AG04450 (cell line): ENCODE data around the gene C6orf52. TPM values are rescaled to one million over a fixed set of nuclear protein-coding genes. Genes with fewer than 3 reads are reported as not detected.

Experiments
- CTCF ChIA-PET: fragments of 300-600, 350-600 bp; formaldehyde crosslinking; extraction: SDS; loops from one replicate; lab custom pipeline; 2022; ENCODE audit warnings: antibody characterized with exemption, inconsistent platforms; lab: Charles Lee
- POLR2A ChIA-PET: fragments of 350-600 bp; formaldehyde crosslinking; extraction: SDS; loops from one replicate; lab custom pipeline; 2021; ENCODE audit warnings: antibody characterized with exemption, inconsistent platforms; lab: Yijun Ruan, JAX
- DNase-seq: peaks from one replicate; pipeline ENCODE4 v3.0.0-alpha.2; 2011; ENCODE audit warnings: low read depth, low spot score
- H3K27ac ChIP-seq: one replicate; pipeline ENCODE4 v1.5.1; 2012; ENCODE audit warnings: low read depth, low read length, control low read depth
- H3K27me3 ChIP-seq: one replicate; pipeline ENCODE4 v1.6.0; 2012; ENCODE audit warnings: low read length; ENCODE audit not compliant: control insufficient read depth, insufficient read depth
- H3K4me3 ChIP-seq: 2 replicates; pipeline ENCODE4 v1.5.1; 2011; ENCODE audit warnings: mild to moderate bottlenecking, low read depth, low read length, control low read depth
- H3K9me3 ChIP-seq: 2 replicates; pipeline ENCODE4 v1.5.1; 2012; ENCODE audit warnings: low read length; ENCODE audit not compliant: control insufficient read depth, insufficient read depth
- polyA plus RNA-seq: library from polyadenylated mRNA; depleted of rRNA; stranded (reverse); fragments of >200 nt; gene quantifications from 2 replicates; pipeline ENCODE4 v1.2.3, GENCODE V29; 2011
- TF ChIP-seq, protein P1 (sequence below): IDR thresholded peaks from 2 replicates; pipeline ENCODE4 v1.5.1; 2011; ENCODE audit warnings: low read depth, low read length, control low read depth, inconsistent platforms

Gene C6orf52
- polyA plus RNA-seq, 1 experiment = 0.74 TPM

DNA sequence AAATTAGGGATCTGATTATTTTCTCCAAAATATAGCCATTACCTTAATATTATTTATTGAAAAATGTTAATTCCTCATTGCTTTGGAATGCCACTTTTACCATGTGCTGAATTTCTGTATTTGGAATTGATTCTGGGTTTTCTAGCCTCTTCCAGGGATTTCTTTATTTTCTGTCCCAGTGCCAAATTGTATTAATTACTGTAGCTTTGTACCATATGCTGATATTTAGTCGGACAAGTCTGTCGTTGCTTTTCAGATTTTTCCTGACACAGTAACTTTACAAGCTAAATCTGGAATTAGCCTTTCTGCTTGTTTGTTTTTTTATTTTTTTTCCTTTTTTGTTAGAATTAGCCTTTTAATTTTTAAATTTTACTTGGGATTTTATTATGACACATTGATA is 42.3 kb upstream of the C6orf52 start:
- TF ChIP-seq, protein P1, sequence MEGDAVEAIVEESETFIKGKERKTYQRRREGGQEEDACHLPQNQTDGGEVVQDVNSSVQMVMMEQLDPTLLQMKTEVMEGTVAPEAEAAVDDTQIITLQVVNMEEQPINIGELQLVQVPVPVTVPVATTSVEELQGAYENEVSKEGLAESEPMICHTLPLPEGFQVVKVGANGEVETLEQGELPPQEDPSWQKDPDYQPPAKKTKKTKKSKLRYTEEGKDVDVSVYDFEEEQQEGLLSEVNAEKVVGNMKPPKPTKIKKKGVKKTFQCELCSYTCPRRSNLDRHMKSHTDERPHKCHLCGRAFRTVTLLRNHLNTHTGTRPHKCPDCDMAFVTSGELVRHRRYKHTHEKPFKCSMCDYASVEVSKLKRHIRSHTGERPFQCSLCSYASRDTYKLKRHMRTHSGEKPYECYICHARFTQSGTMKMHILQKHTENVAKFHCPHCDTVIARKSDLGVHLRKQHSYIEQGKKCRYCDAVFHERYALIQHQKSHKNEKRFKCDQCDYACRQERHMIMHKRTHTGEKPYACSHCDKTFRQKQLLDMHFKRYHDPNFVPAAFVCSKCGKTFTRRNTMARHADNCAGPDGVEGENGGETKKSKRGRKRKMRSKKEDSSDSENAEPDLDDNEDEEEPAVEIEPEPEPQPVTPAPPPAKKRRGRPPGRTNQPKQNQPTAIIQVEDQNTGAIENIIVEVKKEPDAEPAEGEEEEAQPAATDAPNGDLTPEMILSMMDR = no peak
- Histone ChIP-seq H3K9me3 (0 out of 2 replicates have a peak, but pooled peaks cover 4% of the 10 kb centered on the region), H3K27ac (no peak overlapping the region), H3K4me3 (no peak overlapping the region), H3K27me3 (no peaks in the 10 kb centered on the region)
- ChIA-PET CTCF (interaction anchor here (0.7 kb wide), 1 partner anchor 258 kb away, joined by 3 read pairs; no protein-coding TSS in a partner anchor), POLR2A (no interaction called here)
- DNase-seq = no peak

DNA sequence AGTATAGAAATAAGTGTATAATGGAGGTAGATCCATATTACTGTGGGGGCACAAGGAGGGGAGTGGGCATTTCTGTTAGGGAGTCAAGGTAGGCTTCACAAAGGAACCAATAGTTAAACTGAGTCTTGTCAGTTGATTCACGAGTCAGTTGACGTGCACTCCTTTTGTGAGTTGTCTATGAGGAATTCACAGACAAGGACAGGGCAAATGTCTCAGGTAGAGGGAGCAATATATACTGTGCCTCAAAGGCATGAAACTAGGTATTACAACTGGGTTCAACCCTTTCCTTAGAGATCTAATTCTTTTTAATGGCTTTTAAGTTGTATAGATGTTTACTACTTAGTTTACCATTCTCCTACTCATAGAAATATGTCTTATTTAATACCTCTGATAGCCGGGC is 39.4 kb upstream of the C6orf52 start:
- ChIA-PET CTCF (no interaction called here), POLR2A (interaction anchor here (1.3 kb wide), 1 partner anchor 10 kb away, joined by 4 read pairs; no protein-coding TSS in a partner anchor)
- TF ChIP-seq, protein P1 = no peak
- Histone ChIP-seq H3K27me3 (no peaks in the 10 kb centered on the region), H3K9me3 (no peaks in the 10 kb centered on the region), H3K27ac (peak overlapping the region; percentile 87), H3K4me3 (no peak overlapping the region)
- DNase-seq = no peak

DNA sequence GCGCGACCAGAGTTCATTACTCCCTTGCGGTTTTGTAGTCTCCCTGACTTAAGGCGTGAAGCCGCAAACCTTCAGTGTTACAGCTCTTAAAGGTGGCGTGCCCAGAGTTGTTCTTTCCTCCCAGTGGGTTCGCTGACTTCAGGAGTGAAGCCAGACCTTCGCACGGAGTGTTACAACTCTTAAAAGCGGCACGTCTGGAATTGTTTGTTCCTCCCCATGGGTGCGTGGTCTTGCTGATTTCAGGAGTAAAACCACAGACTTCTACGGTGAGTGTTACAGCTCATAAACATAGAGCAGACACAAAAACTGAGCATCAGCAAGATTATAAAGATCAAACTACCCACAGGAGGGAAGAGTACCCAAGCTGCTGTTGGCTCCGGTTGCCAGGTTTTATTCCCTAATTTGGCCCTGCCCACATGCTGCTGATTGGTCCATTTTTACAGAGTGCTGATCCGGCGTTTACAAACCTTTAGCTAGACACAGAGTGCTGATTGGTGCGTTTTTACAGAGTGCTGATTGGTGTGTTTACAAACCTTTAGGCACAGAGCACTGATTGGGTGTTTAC is 38.8 kb upstream of the C6orf52 start:
- H3K27ac ChIP-seq = no peak overlapping the region
- DNase-seq = no peak
- CTCF ChIA-PET = no interaction called here
- H3K4me3 ChIP-seq = no peak overlapping the region
- no peaks in the 10 kb centered on the region for H3K9me3 ChIP-seq
- POLR2A ChIA-PET = interaction anchor here (1.3 kb wide), 1 partner anchor 9 kb away, joined by 4 read pairs; no protein-coding TSS in a partner anchor
- no peaks in the 10 kb centered on the region for H3K27me3 ChIP-seq
- TF ChIP-seq, protein P1 = no peak

DNA sequence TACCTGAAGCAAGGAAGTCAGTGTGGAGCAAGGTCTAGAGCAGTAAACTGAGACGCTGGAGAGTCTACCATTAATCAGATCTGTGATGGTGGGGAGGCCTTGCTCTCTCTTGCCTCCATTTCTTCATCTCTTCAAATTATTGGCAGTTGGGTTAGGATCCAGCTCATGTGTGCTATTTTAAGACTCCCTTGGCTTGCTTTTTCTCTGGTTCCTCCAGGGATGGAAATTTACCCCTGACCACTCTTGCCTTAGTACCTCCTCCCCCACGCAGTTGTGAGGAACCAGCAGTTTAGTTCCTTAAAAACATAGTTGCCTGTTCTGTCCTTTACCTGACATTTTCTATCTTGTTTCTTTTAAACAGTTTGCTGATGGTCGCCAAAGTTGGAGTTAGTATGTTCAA is 35.8 kb upstream of the C6orf52 start:
- ChIA-PET CTCF (interaction anchor here (1.1 kb wide), 1 partner anchor 251 kb away, joined by 3 read pairs; no protein-coding TSS in a partner anchor), POLR2A (interaction anchor here (0.7 kb wide), 1 partner anchor 10 kb away, joined by 3 read pairs; no protein-coding TSS in a partner anchor)
- TF ChIP-seq, protein P1 = no peak

DNA sequence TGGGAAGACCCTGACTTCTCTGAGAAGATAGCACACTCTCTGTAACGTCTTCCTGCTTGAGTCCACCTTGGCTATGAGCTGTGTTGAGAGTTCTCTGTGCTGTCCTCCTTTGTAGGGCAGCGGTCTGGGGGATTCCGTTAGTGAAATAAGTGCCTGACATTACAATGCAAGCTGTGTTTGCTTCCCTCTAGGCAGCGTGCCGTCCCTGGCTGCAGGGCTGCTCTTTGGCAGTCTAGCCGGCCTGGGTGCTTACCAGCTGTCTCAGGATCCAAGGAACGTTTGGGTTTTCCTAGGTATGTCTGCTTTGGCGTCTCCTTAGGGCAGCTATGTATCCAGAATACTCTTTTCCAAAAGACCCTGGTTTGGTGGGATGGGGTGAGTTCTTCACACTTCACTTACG is 31.3 kb upstream of the C6orf52 start:
- ChIA-PET CTCF (interaction anchor here (0.9 kb wide), 1 partner anchor 34 kb away, joined by 3 read pairs; no protein-coding TSS in a partner anchor), POLR2A (interaction anchor here (1.3 kb wide), 1 partner anchor 31 kb away, joined by 3 read pairs; the partner anchor contains the start of genes C6orf52 and PAK1IP1)
- Histone ChIP-seq H3K27ac (no peak overlapping the region), H3K9me3 (no peaks in the 10 kb centered on the region), H3K4me3 (no peak overlapping the region), H3K27me3 (no peaks in the 10 kb centered on the region)
- DNase-seq = no peak
- TF ChIP-seq, protein P1 = no peak

More for the DNA sequence above, 35.8 kb upstream of the C6orf52 start:
- Histone ChIP-seq H3K27me3 (no peaks in the 10 kb centered on the region), H3K9me3 (no peaks in the 10 kb centered on the region), H3K27ac (no peak overlapping the region), H3K4me3 (no peak overlapping the region)
- DNase-seq = no peak
